Activated CD4-positive, alpha-beta T cell treated with anti-CD3 and anti-CD28 coated beads, Interleukin-2, amount 10 ng/mL, durations not matched to agents 7 days and 5 days (primary cell): ENCODE results near the gene POU2F3. TPM values are rescaled to one million over a fixed set of nuclear protein-coding genes. Genes with fewer than 3 reads are reported as not detected.

Source experiments
- CTCF ChIA-PET: fragments of 350-600 bp; sonication (Branson Sonifier 250); formaldehyde crosslinking; loops from one replicate; lab custom pipeline; 2021; ENCODE audit warnings: antibody characterized with exemption; lab: Charles Lee
- POLR2A ChIA-PET: fragments of 350-600 bp; sonication (Branson Sonifier 250); formaldehyde crosslinking; loops from one replicate; lab custom pipeline; 2021; ENCODE audit warnings: antibody characterized with exemption; lab: Charles Lee
- DNase-seq: peaks from one replicate; pipeline ENCODE4 v3.0.0-alpha.2; 2020
- H3K27ac Mint-ChIP-seq: one replicate; pipeline ENCODE4 v1.8.0; 2021; ENCODE audit warnings: mild to moderate bottlenecking, moderate library complexity, mixed read lengths
- H3K27me3 Mint-ChIP-seq: one replicate; pipeline ENCODE4 v1.8.0; 2021; ENCODE audit warnings: mixed read lengths
- H3K36me3 Mint-ChIP-seq: one replicate; pipeline ENCODE4 v1.8.0; 2021; ENCODE audit warnings: low read depth, mixed read lengths
- H3K4me1 Mint-ChIP-seq: one replicate; pipeline ENCODE4 v1.8.0; 2021; ENCODE audit warnings: mixed read lengths
- H3K4me3 Mint-ChIP-seq: one replicate; pipeline ENCODE4 v1.8.0; 2021; ENCODE audit warnings: mild to moderate bottlenecking, moderate library complexity, mixed read lengths
- H3K9me3 Mint-ChIP-seq: one replicate; pipeline ENCODE4 v1.8.0; 2021; ENCODE audit warnings: mixed read lengths
- total RNA-seq, 2 experiments: library from RNA; stranded (reverse); gene quantifications; one replicate each; pipeline ENCODE4 v1.2.3, GENCODE V29; 2021

Gene POU2F3
- total RNA-seq, 2 experiments from 2014 or later, result not detected

DNA sequence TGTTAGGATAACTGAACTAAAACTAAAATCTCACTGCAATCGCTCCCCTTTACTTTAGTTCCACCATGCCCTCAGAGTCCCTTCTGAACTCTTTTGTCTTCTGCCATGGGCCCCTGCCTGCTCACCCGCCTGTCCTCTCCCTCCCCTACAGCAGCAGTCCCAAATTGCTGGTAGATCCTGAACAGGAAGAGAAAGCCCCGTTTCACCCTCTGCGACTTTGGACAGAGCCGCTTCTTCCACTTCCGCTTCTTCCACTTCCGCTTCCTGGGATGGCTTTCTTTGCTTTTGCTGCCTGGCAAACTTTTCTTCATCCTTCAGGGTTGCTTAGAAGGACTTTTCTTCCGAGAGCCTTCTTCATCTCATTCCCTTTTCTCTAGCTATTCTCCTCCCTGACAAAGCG, 49.5 kb downstream of the POU2F3 start:
- H3K4me3 Mint-ChIP-seq, result no peak overlapping the region
- H3K9me3 Mint-ChIP-seq, result no peaks in the 10 kb centered on the region
- CTCF ChIA-PET, result interaction anchor here (1.2 kb wide), 1 partner anchor 48 kb away, joined by 3 read pairs; no protein-coding TSS in a partner anchor
- POLR2A ChIA-PET, result no interaction called here
- no peaks in the 10 kb centered on the region for H3K36me3 Mint-ChIP-seq
- no peak overlapping the region for H3K27ac Mint-ChIP-seq
- peaks cover 48% of the 10 kb centered on the region for H3K27me3 Mint-ChIP-seq
- no peak for DNase-seq
- H3K4me1 Mint-ChIP-seq, result no peaks in the 10 kb centered on the region

DNA sequence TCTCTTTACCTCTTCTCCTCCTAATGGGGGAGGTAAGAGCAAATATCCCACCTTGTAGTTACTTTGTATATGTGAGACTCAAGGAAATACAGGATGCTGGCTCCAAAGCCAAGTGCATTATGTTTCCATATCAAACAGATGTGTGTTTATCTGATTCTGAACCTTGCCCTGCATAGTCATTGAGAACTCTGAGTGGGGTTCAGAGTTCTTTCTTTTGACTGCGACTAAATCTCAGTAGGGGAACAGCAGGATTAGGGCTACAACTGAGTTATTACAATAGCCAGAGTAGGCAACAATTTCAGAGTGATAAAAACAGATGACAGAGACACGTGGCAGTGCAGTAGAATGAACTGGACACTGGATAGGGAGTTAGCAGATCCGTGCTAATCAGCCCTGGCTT, 51.0 kb downstream of the POU2F3 start:
- Mint-ChIP-seq H3K9me3 (no peaks in the 10 kb centered on the region), H3K27me3 (peaks cover 55% of the 10 kb centered on the region), H3K36me3 (no peaks in the 10 kb centered on the region), H3K4me1 (no peaks in the 10 kb centered on the region), H3K27ac (no peak overlapping the region), H3K4me3 (no peak overlapping the region)
- CTCF ChIA-PET, result interaction anchor here (1.0 kb wide), 1 partner anchor 12 kb away, joined by 4 read pairs; no protein-coding TSS in a partner anchor
- POLR2A ChIA-PET, result no interaction called here
- no peak for DNase-seq

DNA sequence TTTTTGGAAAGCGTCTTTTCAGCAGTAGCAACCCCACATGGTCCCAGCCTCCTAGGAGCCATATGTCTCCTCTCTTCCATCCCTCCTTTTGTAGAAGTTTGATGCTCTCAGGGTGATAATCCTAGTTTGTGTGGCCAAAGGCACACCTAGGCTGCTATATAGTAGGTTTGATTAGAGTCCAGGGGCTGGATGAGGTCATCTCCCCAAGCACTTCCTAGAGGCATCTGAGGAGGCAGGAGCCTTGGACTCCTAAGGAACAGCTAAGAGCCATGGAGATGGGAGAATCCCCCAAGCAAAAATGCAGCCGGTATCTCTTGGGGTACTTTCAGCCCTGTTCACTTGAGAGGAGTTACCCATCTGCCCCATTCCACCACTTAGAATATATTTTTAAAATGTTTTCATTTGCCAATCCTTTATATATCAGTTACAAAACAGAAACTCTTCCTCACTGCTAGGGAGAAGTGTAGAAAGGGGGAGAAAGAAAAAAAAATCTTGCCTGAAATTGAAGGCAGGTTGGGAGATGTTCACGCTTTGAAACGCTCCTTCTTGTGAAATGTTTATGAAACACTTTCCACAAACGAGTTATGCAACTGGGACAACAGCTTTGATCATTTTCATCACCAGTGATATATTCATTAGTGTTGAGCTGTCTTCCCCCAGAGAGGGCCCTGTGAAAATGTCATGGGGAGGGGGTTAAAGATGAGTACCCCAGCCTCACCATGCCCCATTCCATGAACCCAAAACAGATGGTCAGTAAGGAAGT, 53.3 kb downstream of the POU2F3 start:
- Mint-ChIP-seq H3K36me3 (no peaks in the 10 kb centered on the region), H3K27me3 (peaks cover 59% of the 10 kb centered on the region), H3K27ac (no peak overlapping the region), H3K4me3 (no peak overlapping the region), H3K9me3 (no peaks in the 10 kb centered on the region), H3K4me1 (no peaks in the 10 kb centered on the region)
- POLR2A ChIA-PET, result no interaction called here
- CTCF ChIA-PET, result interaction anchor here (1.3 kb wide), 1 partner anchor 10 kb away, joined by 4 read pairs; no protein-coding TSS in a partner anchor
- DNase-seq, result no peak

DNA sequence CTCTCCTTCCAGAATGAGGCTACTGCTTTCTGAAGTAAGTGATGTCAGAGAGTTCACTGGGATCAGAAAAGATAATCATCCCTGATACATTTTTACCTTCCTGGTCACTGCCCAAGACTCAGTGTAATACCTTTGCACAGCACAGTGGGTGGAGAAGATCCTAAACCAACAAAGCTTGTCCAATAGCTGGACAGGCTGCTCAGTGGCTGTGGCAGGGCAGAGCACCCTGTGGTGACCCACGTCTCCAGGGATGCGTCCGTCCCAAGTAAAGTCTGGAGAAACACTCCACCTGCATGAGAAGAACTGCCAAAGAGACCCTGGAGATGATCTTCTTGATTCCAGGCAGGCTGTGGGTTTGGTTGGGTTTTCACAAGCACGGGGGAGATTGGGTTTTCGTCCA, 54.2 kb downstream of the POU2F3 start:
- no peak for DNase-seq
- H3K4me1 Mint-ChIP-seq, result no peaks in the 10 kb centered on the region
- H3K27ac Mint-ChIP-seq, result no peak overlapping the region
- peaks cover 59% of the 10 kb centered on the region for H3K27me3 Mint-ChIP-seq
- no peaks in the 10 kb centered on the region for H3K36me3 Mint-ChIP-seq
- ChIA-PET POLR2A (interaction anchor here (0.7 kb wide), 1 partner anchor 55 kb away, joined by 4 read pairs; no protein-coding TSS in a partner anchor), CTCF (interaction anchor here (1.3 kb wide), 1 partner anchor 9 kb away, joined by 4 read pairs; no protein-coding TSS in a partner anchor)
- no peaks in the 10 kb centered on the region for H3K9me3 Mint-ChIP-seq
- no peak overlapping the region for H3K4me3 Mint-ChIP-seq

DNA sequence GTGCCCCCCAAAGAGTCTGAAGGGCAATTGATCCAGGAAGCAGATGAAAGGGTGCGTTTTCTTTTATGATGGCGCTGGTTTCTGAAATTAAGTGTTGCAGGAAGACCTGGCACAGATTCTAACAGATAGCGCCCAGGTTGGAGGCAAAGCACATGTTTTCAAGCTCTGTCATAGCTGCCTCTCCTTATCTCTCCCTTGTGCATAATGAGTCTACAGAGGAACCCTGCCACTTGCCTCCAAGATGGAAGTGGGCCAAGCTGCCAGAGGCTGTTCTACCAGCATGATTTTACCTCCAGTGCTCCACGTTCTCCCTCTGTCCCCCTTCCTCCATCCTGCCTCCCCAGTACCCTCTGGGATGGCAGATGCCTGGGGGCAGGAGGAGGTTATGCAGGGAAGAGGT, 55.2 kb downstream of the POU2F3 start:
- POLR2A ChIA-PET, result no interaction called here
- H3K4me3 Mint-ChIP-seq, result no peak overlapping the region
- no peak overlapping the region for H3K27ac Mint-ChIP-seq
- no peaks in the 10 kb centered on the region for H3K4me1 Mint-ChIP-seq
- CTCF ChIA-PET, result interaction anchor here (0.6 kb wide), 1 partner anchor 797 kb away, joined by 4 read pairs; no protein-coding TSS in a partner anchor
- DNase-seq, result no peak
- H3K27me3 Mint-ChIP-seq, result peaks cover 51% of the 10 kb centered on the region
- H3K9me3 Mint-ChIP-seq, result no peaks in the 10 kb centered on the region
- no peaks in the 10 kb centered on the region for H3K36me3 Mint-ChIP-seq

DNA sequence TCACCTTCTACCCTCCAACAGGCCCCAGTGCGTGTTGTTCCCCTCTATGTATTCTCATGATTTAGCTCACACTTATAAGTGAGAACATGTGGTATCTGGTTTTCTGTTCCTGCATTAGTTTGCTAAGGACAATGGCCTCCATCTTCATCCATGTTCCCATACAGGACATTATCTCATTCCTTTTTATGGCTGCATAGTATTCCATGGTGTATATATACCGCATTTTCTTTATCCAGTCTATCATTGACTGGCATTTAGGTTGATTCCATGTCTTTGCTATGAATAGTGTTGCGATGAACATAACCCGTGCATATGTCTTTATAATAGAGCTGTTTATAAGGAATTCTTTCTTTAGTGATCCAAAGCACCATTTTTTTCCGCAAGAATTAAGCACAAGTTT, 56.6 kb downstream of the POU2F3 start:
- H3K4me1 Mint-ChIP-seq, result no peaks in the 10 kb centered on the region
- CTCF ChIA-PET, result interaction anchor here (0.7 to 10.0 kb wide), 2 partner anchors 9 to 61 kb away, joined by 3 to 105 read pairs; partner anchors contain the start of gene POU2F3
- no peaks in the 10 kb centered on the region for H3K9me3 Mint-ChIP-seq
- DNase-seq, result no peak
- no peaks in the 10 kb centered on the region for H3K36me3 Mint-ChIP-seq
- H3K27me3 Mint-ChIP-seq, result peaks cover 49% of the 10 kb centered on the region
- H3K27ac Mint-ChIP-seq, result no peak overlapping the region
- POLR2A ChIA-PET, result no interaction called here
- no peak overlapping the region for H3K4me3 Mint-ChIP-seq

DNA sequence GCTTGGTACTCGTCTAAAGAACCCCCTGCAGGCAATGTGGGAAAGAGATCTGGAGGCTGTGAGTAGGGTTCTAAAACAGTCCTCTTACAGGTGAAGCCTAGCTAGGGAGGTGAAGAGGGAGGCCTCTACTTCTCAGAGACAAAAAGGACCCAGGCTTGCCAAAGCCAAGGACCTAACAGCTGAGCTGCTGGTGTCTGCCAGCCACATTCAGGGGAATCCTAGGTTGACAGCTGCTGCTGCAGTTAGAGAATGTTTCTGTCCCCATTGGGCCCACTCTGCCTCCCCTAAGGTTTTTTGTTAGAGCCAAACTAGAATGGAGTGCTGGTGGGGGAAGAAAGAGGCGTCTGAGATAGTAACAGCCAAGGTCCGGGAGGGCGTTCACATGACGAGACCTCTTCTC, 58.5 kb downstream of the POU2F3 start:
- no peaks in the 10 kb centered on the region for H3K9me3 Mint-ChIP-seq
- peaks cover 45% of the 10 kb centered on the region for H3K27me3 Mint-ChIP-seq
- no peaks in the 10 kb centered on the region for H3K4me1 Mint-ChIP-seq
- H3K36me3 Mint-ChIP-seq, result no peaks in the 10 kb centered on the region
- no peak overlapping the region for H3K4me3 Mint-ChIP-seq
- no peak overlapping the region for H3K27ac Mint-ChIP-seq
- ChIA-PET CTCF (interaction anchor here (10.0 kb wide), 1 partner anchor 63 kb away, joined by 105 read pairs; the partner anchor contains the start of gene POU2F3), POLR2A (no interaction called here)
- DNase-seq, result no peak

DNA sequence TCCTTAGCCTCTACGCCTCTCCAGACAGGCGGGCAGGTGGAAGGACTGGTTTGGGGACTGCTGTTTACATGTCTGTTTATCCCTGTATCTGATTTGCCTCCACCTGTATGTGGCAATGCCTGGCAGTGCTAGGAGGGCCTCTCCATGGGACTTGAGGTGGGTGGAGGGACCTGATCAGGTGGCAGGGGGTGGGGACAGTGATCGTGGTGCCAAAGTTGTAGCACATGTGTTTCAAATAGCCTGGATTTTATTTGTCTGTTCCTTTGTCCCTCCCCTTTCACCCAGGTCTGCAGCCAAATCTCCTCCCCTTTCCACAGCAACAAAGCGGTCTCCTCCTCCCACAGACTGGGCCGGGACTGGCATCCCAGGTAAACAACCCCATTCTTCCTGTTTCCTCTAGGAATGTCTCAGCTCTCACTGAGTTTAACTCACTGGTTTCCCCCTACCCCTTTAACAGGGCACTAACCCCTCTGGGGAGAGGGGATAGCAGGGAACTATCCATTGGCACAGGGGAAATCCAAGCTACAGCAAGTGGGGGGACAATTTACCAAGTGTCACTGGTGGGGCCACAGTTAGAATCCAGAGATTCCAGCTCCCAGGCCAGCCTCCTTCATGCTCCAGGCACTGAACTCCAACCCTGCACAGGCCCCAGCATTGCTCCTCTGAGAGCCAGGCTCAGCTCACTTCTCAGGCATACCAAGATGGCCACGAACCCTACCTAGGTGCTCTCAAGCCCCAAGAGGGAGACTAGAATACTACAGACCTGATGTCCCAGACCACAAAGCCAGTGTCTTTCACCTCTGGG, 62.3 kb downstream of the POU2F3 start:
- Mint-ChIP-seq H3K27ac (no peak overlapping the region), H3K9me3 (no peaks in the 10 kb centered on the region), H3K4me3 (no peak overlapping the region), H3K27me3 (peaks cover 24% of the 10 kb centered on the region), H3K36me3 (no peaks in the 10 kb centered on the region), H3K4me1 (no peaks in the 10 kb centered on the region)
- no peak for DNase-seq
- ChIA-PET CTCF (interaction anchor here (0.5 to 10.0 kb wide), 13 partner anchors 11 to 342 kb away, joined by 3 to 105 read pairs (median 4); partner anchors contain the start of gene POU2F3), POLR2A (no interaction called here)

DNA sequence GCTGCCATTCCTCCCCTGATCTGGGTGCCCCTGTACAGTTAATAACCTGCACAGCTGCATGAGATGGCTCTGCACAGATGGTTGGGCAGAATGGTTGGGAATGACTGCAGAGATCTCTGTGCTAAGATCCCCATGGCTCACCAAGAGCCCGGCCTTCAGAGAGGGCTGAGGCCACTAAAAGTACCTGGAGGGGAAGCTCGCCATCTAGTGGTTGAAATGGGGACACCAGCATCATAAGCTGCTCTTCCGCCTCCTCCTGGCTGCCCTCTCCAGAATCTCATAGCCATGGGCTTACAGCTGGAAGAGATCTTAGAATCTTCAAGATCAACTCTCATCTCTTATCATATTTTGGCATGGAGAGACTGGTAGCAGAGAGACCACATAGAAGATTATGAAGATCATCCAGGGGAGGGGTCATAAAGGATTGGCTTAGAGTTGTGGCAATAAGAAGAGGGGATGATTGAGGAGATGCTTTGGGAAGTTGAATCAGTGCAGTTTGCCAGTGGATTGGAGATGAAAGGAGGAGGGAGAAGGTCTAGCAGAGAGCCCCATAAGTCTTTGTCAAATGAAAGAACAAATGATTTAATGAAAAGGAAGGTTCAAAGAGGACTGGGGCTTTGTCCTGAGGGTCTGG, 63.2 kb downstream of the POU2F3 start:
- peak; percentile 77 for DNase-seq
- CTCF ChIA-PET, result interaction anchor here (0.5 to 10.0 kb wide), 16 partner anchors 10 to 343 kb away, joined by 3 to 105 read pairs (median 4); partner anchors contain the start of gene POU2F3
- H3K27ac Mint-ChIP-seq, result no peak overlapping the region
- H3K36me3 Mint-ChIP-seq, result no peaks in the 10 kb centered on the region
- no peaks in the 10 kb centered on the region for H3K9me3 Mint-ChIP-seq
- H3K4me3 Mint-ChIP-seq, result no peak overlapping the region
- POLR2A ChIA-PET, result no interaction called here
- no peaks in the 10 kb centered on the region for H3K4me1 Mint-ChIP-seq
- H3K27me3 Mint-ChIP-seq, result peaks cover 19% of the 10 kb centered on the region

DNA sequence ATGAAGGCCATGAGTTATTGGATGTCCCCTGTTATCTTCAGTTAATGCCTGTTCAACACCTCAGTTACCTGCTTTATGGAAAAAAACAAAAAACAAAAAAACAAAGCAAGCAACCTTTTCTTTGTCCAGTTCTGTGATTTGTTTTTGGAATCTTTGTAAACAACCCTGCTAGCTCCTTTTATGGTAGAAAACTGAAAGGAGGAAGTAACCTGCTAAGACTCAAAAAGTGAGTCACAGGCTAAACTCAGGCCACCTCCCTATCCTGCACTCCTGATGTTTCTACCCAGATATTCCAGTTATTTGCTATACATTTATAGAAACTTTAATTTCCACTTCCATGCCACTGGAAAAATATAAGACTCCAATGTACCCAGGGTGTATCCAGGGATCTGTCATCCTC, 64.6 kb downstream of the POU2F3 start:
- Mint-ChIP-seq H3K36me3 (no peaks in the 10 kb centered on the region), H3K4me3 (no peak overlapping the region), H3K27ac (no peak overlapping the region), H3K4me1 (no peaks in the 10 kb centered on the region), H3K27me3 (peaks cover 13% of the 10 kb centered on the region), H3K9me3 (no peaks in the 10 kb centered on the region)
- ChIA-PET POLR2A (no interaction called here), CTCF (interaction anchor here (2.7 to 10.0 kb wide), 2 partner anchors 61 to 69 kb away, joined by 18 to 105 read pairs; partner anchors contain the start of gene POU2F3)
- DNase-seq, result no peak

DNA sequence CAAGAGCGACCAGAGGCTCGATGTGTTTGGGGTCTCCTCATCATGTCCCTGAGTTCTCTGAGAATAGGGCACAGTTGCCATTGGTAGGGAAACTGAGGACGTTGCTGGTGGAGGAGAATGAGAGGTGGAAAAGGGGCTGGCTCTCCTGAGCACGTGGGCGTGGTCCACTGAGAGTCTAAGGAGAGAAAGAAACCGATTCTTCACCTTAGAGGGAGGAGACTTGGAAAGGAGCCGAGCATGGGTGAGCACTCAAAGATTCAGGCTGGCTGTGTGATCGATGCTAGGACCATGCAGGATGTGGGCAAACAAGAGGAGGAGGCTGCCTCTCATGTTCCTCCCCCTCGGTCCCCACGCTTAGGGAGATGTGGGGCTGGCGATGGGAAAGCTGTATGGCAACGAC, 65.3 kb downstream of the POU2F3 start:
- H3K36me3 Mint-ChIP-seq, result no peaks in the 10 kb centered on the region
- no peak for DNase-seq
- CTCF ChIA-PET, result interaction anchor here (10.0 kb wide), 1 partner anchor 69 kb away, joined by 105 read pairs; the partner anchor contains the start of gene POU2F3
- H3K4me3 Mint-ChIP-seq, result no peak overlapping the region
- POLR2A ChIA-PET, result no interaction called here
- no peaks in the 10 kb centered on the region for H3K4me1 Mint-ChIP-seq
- peaks cover 13% of the 10 kb centered on the region for H3K27me3 Mint-ChIP-seq
- no peak overlapping the region for H3K27ac Mint-ChIP-seq
- no peaks in the 10 kb centered on the region for H3K9me3 Mint-ChIP-seq

DNA sequence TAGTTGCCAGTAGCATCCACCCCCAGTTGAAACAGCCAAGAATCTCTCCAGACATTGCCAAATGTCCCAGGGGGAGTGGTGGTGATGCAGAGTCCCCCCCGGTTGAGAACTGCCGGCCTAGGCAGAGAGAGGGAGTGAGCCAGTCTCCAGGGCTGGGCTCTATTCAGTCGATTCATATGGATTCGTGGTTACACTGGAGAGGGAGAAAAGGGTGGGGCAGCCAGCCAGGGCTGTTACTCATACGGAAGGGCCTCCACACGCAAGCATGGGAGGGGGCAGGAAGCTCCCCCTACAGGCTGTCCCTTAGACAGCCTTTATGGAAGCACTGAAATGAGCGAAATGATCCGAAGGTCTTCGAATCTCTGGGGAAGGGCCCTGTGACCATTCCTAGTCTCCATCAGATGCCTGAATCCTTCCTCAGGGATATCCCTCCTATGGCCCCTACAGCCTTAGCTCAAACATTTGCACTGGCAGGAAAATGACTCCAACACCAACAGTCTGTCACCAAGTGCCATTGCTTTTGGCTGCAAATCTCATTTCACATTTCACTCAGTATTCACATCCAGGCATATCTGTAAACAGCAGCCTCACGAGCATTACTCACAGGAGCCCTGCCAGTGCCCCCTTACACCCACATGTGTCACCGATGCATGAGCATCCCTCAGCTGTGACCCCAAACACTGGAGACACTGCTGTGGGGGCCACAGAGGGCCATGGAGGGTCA, 66.7 kb downstream of the POU2F3 start:
- ChIA-PET POLR2A (no interaction called here), CTCF (no interaction called here)
- Mint-ChIP-seq H3K36me3 (no peaks in the 10 kb centered on the region), H3K9me3 (no peaks in the 10 kb centered on the region), H3K27me3 (peaks cover 7% of the 10 kb centered on the region), H3K4me3 (no peak overlapping the region), H3K27ac (no peak overlapping the region), H3K4me1 (no peaks in the 10 kb centered on the region)
- DNase-seq, result no peak
